ENCODE measurements around the gene SELENOO.

DNA sequence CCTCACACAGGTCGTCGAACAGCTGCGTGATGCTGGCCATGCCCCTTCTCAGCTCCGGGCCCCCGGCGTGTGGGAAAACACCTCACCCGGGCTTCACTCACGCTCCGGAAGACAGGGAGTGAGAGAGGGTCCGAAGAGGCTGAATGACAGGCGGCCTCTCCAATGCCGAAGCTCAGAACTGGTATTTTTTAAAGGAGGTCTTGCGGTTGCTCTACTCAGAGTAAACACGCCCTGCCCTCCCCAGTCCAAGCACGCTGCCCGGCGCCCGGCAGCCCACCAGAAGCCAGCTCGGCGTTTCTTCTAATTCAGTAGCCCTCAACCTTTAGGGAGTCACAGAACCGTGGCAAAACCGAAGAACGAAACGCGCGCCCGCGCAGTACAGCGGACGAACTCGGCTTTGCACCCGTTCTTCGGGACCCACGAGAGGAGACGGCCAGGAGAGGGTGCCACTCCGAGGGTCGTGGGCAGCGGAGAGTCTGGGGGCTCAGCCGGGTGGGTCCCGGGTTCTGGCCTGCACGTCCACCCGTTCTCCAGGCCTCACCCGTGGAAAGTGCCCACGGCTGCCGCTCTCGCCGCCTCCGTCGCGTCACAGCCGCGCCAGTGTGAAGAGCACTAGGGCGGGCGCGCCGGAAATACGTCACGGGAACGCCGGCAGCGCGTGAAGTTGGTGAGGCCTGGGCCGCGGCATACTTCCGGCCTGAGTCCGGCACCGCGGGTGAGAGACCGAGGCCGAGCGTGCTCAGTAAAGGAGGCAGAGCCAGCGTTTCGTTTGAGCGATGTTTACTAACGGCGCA, 43.8 kb downstream of the SELENOO start, which contains the start of gene TUBGCP6:
- TF ChIP-seq, protein P1, sequence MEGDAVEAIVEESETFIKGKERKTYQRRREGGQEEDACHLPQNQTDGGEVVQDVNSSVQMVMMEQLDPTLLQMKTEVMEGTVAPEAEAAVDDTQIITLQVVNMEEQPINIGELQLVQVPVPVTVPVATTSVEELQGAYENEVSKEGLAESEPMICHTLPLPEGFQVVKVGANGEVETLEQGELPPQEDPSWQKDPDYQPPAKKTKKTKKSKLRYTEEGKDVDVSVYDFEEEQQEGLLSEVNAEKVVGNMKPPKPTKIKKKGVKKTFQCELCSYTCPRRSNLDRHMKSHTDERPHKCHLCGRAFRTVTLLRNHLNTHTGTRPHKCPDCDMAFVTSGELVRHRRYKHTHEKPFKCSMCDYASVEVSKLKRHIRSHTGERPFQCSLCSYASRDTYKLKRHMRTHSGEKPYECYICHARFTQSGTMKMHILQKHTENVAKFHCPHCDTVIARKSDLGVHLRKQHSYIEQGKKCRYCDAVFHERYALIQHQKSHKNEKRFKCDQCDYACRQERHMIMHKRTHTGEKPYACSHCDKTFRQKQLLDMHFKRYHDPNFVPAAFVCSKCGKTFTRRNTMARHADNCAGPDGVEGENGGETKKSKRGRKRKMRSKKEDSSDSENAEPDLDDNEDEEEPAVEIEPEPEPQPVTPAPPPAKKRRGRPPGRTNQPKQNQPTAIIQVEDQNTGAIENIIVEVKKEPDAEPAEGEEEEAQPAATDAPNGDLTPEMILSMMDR (conservative IDR thresholded peaks at IDR 0.05; ENCODE audit: low read depth, low read length): no peak
- no peak for TF ChIP-seq EZH2phosphoT487 (IDR thresholded peaks at IDR 0.05; ENCODE audit: borderline replicate concordance, low read length)

All from PC-3 (cell line).